ENCODE data around the gene LTBP1. TPM values are rescaled to one million over a fixed set of nuclear protein-coding genes. Genes with fewer than 3 reads are reported as not detected.

The LTBP1 gene
- total and polyA plus RNA-seq, 4 donors: 5.8 to 57.6 (median 10.2) TPM

DNA sequence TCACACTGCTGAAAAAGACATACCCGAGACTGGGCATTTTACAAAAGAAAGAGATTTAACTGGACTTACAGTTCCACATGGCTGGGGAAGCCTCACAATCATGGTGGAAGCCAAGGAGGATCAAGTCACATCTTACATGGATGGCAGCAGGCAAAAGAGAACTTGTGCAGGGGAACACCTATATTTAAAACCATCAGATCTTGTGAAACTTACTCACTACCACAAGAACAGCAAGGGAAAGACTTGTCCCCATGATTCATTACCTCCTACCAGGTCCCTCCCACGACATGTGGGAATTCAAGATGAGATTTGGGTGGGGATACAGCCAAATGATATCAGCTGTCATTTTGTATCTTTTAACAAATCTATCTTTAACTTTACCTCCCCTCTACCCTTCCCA, 278.6 kb downstream of the LTBP1 start (continued):
- TF ChIP-seq, protein P1, sequence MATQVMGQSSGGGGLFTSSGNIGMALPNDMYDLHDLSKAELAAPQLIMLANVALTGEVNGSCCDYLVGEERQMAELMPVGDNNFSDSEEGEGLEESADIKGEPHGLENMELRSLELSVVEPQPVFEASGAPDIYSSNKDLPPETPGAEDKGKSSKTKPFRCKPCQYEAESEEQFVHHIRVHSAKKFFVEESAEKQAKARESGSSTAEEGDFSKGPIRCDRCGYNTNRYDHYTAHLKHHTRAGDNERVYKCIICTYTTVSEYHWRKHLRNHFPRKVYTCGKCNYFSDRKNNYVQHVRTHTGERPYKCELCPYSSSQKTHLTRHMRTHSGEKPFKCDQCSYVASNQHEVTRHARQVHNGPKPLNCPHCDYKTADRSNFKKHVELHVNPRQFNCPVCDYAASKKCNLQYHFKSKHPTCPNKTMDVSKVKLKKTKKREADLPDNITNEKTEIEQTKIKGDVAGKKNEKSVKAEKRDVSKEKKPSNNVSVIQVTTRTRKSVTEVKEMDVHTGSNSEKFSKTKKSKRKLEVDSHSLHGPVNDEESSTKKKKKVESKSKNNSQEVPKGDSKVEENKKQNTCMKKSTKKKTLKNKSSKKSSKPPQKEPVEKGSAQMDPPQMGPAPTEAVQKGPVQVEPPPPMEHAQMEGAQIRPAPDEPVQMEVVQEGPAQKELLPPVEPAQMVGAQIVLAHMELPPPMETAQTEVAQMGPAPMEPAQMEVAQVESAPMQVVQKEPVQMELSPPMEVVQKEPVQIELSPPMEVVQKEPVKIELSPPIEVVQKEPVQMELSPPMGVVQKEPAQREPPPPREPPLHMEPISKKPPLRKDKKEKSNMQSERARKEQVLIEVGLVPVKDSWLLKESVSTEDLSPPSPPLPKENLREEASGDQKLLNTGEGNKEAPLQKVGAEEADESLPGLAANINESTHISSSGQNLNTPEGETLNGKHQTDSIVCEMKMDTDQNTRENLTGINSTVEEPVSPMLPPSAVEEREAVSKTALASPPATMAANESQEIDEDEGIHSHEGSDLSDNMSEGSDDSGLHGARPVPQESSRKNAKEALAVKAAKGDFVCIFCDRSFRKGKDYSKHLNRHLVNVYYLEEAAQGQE (IDR thresholded peaks at IDR 0.05): no peak
- TF ChIP-seq YY1 (IDR thresholded peaks at IDR 0.05) (no peak), RXRA (IDR thresholded peaks at IDR 0.05) (no peak), EGR1 (IDR thresholded peaks at IDR 0.05; ENCODE audit: low read depth in 2 of 2) (no peak), TAF1 (conservative IDR thresholded peaks at IDR 0.05) (no peak), SP1 (IDR thresholded peaks at IDR 0.05) (no peak), HNF4G (IDR thresholded peaks at IDR 0.05) (no peak), NR2F2 (IDR thresholded peaks at IDR 0.05) (no peak)
- TF ChIP-seq, protein P2, sequence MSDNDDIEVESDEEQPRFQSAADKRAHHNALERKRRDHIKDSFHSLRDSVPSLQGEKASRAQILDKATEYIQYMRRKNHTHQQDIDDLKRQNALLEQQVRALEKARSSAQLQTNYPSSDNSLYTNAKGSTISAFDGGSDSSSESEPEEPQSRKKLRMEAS (IDR thresholded peaks at IDR 0.05): no peak

DNA sequence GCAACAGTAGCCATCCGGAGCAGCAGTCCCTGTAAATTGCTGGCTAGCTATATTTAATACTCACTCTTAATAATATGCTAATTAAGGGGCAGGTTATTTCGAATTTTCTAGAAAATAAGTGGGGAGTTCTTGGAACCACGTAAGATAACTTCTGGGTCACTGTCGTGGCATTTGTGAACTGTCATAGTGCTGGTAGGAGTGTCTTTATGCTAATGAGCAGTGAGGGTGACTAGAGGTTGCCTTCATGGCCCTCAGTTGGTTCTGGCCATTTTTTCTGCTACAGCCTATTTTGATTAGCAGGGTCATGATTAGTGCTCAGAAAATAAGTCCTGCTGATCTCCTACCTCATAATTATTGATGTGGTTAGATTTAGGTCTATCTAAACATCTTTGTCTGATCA, 279.8 kb downstream of the LTBP1 start:
- Histone ChIP-seq H3K9ac (ENCODE audit: low read depth in 1 of 2, low read length in 2 of 2) (no peak overlapping the region), H3K36me3 (ENCODE audit: control insufficient read depth in 4 of 4, insufficient read depth in 3 of 4, low read depth in 1 of 4, low read length in 3 of 4) (peaks cover 0 to 7% (median 0%) of the 10 kb centered on the region in 4 donors), H3K9me3 (ENCODE audit: control insufficient read depth in 4 of 4, low read length in 3 of 4) (no peaks in the 10 kb centered on the region), H3K4me3 (ENCODE audit: low read depth in 1 of 3, low read length in 3 of 3) (no peak overlapping the region), H3K27ac (ENCODE audit: low read depth in 1 of 2, low read length in 2 of 2) (no peak overlapping the region), H3K27me3 (ENCODE audit: control insufficient read depth in 4 of 4, insufficient read depth in 4 of 4, low read length in 3 of 4) (no peaks in the 10 kb centered on the region), H3K4me1 (ENCODE audit: control insufficient read depth in 4 of 4, insufficient read depth in 4 of 4, low read length in 3 of 4) (peaks cover 0 to 2% (median 0%) of the 10 kb centered on the region in 4 donors)
- TF ChIP-seq, protein P3, sequence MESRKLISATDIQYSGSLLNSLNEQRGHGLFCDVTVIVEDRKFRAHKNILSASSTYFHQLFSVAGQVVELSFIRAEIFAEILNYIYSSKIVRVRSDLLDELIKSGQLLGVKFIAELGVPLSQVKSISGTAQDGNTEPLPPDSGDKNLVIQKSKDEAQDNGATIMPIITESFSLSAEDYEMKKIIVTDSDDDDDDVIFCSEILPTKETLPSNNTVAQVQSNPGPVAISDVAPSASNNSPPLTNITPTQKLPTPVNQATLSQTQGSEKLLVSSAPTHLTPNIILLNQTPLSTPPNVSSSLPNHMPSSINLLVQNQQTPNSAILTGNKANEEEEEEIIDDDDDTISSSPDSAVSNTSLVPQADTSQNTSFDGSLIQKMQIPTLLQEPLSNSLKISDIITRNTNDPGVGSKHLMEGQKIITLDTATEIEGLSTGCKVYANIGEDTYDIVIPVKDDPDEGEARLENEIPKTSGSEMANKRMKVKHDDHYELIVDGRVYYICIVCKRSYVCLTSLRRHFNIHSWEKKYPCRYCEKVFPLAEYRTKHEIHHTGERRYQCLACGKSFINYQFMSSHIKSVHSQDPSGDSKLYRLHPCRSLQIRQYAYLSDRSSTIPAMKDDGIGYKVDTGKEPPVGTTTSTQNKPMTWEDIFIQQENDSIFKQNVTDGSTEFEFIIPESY (IDR thresholded peaks at IDR 0.05): no peak
- no peak for TF ChIP-seq GABPA (IDR thresholded peaks at IDR 0.05 in 1 of 2, conservative IDR thresholded peaks at IDR 0.05 in 1 of 2)
- 88% methylated on average over 4 of the region's 4 CpGs for WGBS
- no peak for DNase-seq (ENCODE audit: low spot score)

DNA sequence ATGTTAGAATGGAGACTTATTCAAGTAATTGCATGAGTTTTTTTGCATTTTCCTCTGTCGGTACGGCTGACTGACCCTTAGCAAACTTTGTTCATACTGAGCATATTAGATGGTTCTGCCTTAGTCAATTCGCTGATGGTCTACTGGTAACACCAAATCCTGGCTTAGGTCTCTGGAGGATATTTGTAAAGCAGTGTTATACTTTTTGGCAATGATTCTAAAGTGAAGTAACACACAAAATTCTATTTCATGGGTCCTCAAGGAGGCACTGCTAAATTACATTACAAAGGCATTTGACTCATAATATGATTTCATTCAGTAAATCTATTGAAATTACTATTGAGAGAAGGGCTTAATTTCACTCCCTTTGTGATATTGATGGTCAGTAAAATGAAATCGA, 282.9 kb downstream of the LTBP1 start:
- no peaks in the 10 kb centered on the region for H3K9me3 ChIP-seq (ENCODE audit: control insufficient read depth in 4 of 4, low read length in 3 of 4)
- H3K27me3 ChIP-seq (ENCODE audit: control insufficient read depth in 4 of 4, insufficient read depth in 4 of 4, low read length in 3 of 4): no peaks in the 10 kb centered on the region
- no peak overlapping the region for H3K27ac ChIP-seq (ENCODE audit: low read depth in 1 of 2, low read length in 2 of 2)
- TF ChIP-seq YY1 (IDR thresholded peaks at IDR 0.05): no peak
- TF ChIP-seq HNF4G (IDR thresholded peaks at IDR 0.05): no peak
- TF ChIP-seq, protein P1 (IDR thresholded peaks at IDR 0.05): no peak
- TF ChIP-seq HNF4A (conservative IDR thresholded peaks at IDR 0.05): no peak
- TF ChIP-seq, protein P4, sequence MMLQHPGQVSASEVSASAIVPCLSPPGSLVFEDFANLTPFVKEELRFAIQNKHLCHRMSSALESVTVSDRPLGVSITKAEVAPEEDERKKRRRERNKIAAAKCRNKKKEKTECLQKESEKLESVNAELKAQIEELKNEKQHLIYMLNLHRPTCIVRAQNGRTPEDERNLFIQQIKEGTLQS (IDR thresholded peaks at IDR 0.05): no peak
- TF ChIP-seq, protein P3 (IDR thresholded peaks at IDR 0.05): no peak
- no peak for TF ChIP-seq RAD21 (IDR thresholded peaks at IDR 0.05)
- no peak for TF ChIP-seq JUND (IDR thresholded peaks at IDR 0.05)
- TF ChIP-seq GABPA (IDR thresholded peaks at IDR 0.05 in 1 of 2, conservative IDR thresholded peaks at IDR 0.05 in 1 of 2): no peak
- no peak for TF ChIP-seq RXRA (IDR thresholded peaks at IDR 0.05)
- no peak for TF ChIP-seq EGR1 (IDR thresholded peaks at IDR 0.05; ENCODE audit: low read depth in 2 of 2)
- WGBS: 96% methylated on average over 4 of the region's 4 CpGs
- H3K9ac ChIP-seq (ENCODE audit: low read depth in 1 of 2, low read length in 2 of 2): no peak overlapping the region
- H3K4me1 ChIP-seq (ENCODE audit: control insufficient read depth in 4 of 4, insufficient read depth in 4 of 4, low read length in 3 of 4): peaks cover 0 to 2% (median 0%) of the 10 kb centered on the region in 4 donors
- no peaks in the 10 kb centered on the region for H3K36me3 ChIP-seq (ENCODE audit: control insufficient read depth in 4 of 4, insufficient read depth in 3 of 4, low read depth in 1 of 4, low read length in 3 of 4)
- DNase-seq (ENCODE audit: low spot score): no peak
- H3K4me3 ChIP-seq (ENCODE audit: low read depth in 1 of 3, low read length in 3 of 3): no peak overlapping the region

All from liver (tissue), 9 donors.